ENCODE measurements around the gene PRR12. TPM values are rescaled to one million over a fixed set of nuclear protein-coding genes. Genes with fewer than 3 reads are reported as not detected.
"Not testable (repeated sequence)": the region's sequence is repeated elsewhere in the genome, so short reads cannot be mapped to it uniquely, and the experiment has no call there.

PRR12 gene
- polyA plus RNA-seq, 4 donors, result 2.4 to 18.4 (median 8.0) TPM

DNA sequence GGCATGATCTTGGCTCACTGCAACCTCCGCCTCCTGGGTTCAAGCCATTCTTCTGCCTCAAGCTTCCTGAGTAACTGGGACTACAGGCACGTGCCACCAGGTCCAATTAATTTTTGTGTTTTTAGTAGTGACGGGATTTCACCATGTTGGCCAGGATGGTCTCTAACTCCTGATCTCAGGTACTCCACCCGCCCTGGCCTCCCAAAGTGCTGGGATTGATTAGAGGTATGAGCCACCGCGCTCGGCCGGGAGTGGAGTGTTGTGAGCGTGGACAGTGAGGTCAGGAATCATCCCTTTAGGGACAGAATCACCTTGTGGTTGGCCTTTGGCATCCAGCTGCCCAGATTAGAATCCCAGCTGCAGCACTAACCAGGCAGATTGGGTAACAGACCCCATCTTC is 38.7 kb downstream of the PRR12 start:
- 91 to 95% (median 94%) methylated on average over 9 of the region's 9 CpGs for WGBS, 3 donors
- peaks cover 4 to 51% (median 16%) of the 10 kb centered on the region in 3 donors for H3K36me3 ChIP-seq (ENCODE audit: control insufficient read depth in 3 of 3, insufficient read depth in 2 of 3, low read depth in 1 of 3, low read length in 3 of 3)
- H3K27ac ChIP-seq (ENCODE audit: low read depth in 1 of 3, low read length in 2 of 3), result no peak overlapping the region
- no peak for FAIRE-seq
- H3K4me1 ChIP-seq (ENCODE audit: control insufficient read depth in 3 of 3, insufficient read depth in 2 of 3, low read depth in 1 of 3, low read length in 2 of 3), result peaks cover 0 to 10% (median 0%) of the 10 kb centered on the region in 3 donors
- H3K27me3 ChIP-seq (ENCODE audit: control insufficient read depth in 3 of 3, insufficient read depth in 3 of 3, low read length in 3 of 3), result no peaks in the 10 kb centered on the region
- no peak for DNase-seq
- H3K9me3 ChIP-seq (ENCODE audit: control insufficient read depth in 2 of 2, insufficient read depth in 1 of 2, low read depth in 1 of 2, low read length in 1 of 2), result no peaks in the 10 kb centered on the region
- no peak overlapping the region for H3K4me3 ChIP-seq (ENCODE audit: low read depth in 1 of 3, low read length in 3 of 3)

- H3K27ac ChIP-seq (ENCODE audit: low read depth in 1 of 3, low read length in 2 of 3), result peak overlapping the region in 1 of 3 donors; percentile 4
- H3K9me3 ChIP-seq (ENCODE audit: control insufficient read depth in 2 of 2, insufficient read depth in 1 of 2, low read depth in 1 of 2, low read length in 1 of 2), result no peaks in the 10 kb centered on the region
- DNase-seq, result peak in 1 of 2 donors; percentile 67
- no peak overlapping the region for H3K4me3 ChIP-seq (ENCODE audit: low read depth in 1 of 3, low read length in 3 of 3)
- no peak for FAIRE-seq
- peaks cover 0 to 16% (median 0%) of the 10 kb centered on the region in 3 donors for H3K4me1 ChIP-seq (ENCODE audit: control insufficient read depth in 3 of 3, insufficient read depth in 2 of 3, low read depth in 1 of 3, low read length in 2 of 3)
- peaks cover 0 to 7% (median 0%) of the 10 kb centered on the region in 3 donors for H3K27me3 ChIP-seq (ENCODE audit: control insufficient read depth in 3 of 3, insufficient read depth in 3 of 3, low read length in 3 of 3)
- H3K36me3 ChIP-seq (ENCODE audit: control insufficient read depth in 3 of 3, insufficient read depth in 2 of 3, low read depth in 1 of 3, low read length in 3 of 3), result peaks cover 2 to 46% (median 4%) of the 10 kb centered on the region in 3 donors
- 16 to 36% (median 30%) methylated on average over 8 to 9 of the region's 9 CpGs for WGBS, 3 donors
Measured at GRCh38 chr19:49631014-49631588, 40.1 kb downstream of the PRR12 start.

GRCh38 chr19:49631610-49632192 is 40.7 kb downstream of the PRR12 start:
- peaks cover 0 to 19% (median 0%) of the 10 kb centered on the region in 3 donors for H3K4me1 ChIP-seq (ENCODE audit: control insufficient read depth in 3 of 3, insufficient read depth in 2 of 3, low read depth in 1 of 3, low read length in 2 of 3)
- H3K4me3 ChIP-seq (ENCODE audit: low read depth in 1 of 3, low read length in 3 of 3), result no peak overlapping the region
- FAIRE-seq (no peak), DNase-seq (no peak)
- H3K36me3 ChIP-seq (ENCODE audit: control insufficient read depth in 3 of 3, insufficient read depth in 2 of 3, low read depth in 1 of 3, low read length in 3 of 3), result peaks cover 0 to 45% (median 1%) of the 10 kb centered on the region in 3 donors
- 69 to 82% (median 78%) methylated on average over 19 of the region's 19 CpGs for WGBS, 3 donors
- H3K27me3 ChIP-seq (ENCODE audit: control insufficient read depth in 3 of 3, insufficient read depth in 3 of 3, low read length in 3 of 3), result peaks cover 0 to 13% (median 0%) of the 10 kb centered on the region in 3 donors
- no peaks in the 10 kb centered on the region for H3K9me3 ChIP-seq (ENCODE audit: control insufficient read depth in 2 of 2, insufficient read depth in 1 of 2, low read depth in 1 of 2, low read length in 1 of 2)
- no peak overlapping the region for H3K27ac ChIP-seq (ENCODE audit: low read depth in 1 of 3, low read length in 2 of 3)

DNA sequence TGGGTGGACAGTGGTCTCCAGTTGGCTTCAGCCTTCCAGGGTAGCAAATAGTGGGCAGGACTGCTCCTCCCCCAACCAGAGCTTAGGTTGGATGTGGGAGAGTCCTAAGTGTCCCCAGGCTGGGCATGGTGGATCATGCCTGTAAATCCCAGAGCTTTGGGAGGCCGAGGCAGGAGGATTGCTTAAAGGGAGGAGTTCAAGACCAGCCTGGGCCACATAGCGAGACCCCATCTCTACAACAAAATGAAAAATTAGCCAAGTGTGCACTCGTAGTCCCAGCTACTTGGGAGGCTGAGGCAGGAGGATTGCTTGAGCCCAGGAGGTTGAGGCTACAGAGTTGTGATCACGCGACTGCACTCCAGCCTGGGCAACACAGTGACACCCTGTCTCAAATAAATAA is 41.6 kb downstream of the PRR12 start:
- Histone ChIP-seq H3K27ac (ENCODE audit: low read depth in 1 of 3, low read length in 2 of 3) (no peak overlapping the region), H3K4me3 (ENCODE audit: low read depth in 1 of 3, low read length in 3 of 3) (no peak overlapping the region), H3K36me3 (ENCODE audit: control insufficient read depth in 3 of 3, insufficient read depth in 2 of 3, low read depth in 1 of 3, low read length in 3 of 3) (peaks cover 0 to 36% (median 0%) of the 10 kb centered on the region in 3 donors), H3K9me3 (ENCODE audit: control insufficient read depth in 2 of 2, insufficient read depth in 1 of 2, low read depth in 1 of 2, low read length in 1 of 2) (no peaks in the 10 kb centered on the region), H3K27me3 (ENCODE audit: control insufficient read depth in 3 of 3, insufficient read depth in 3 of 3, low read length in 3 of 3) (peaks cover 0 to 17% (median 0%) of the 10 kb centered on the region in 3 donors), H3K4me1 (ENCODE audit: control insufficient read depth in 3 of 3, insufficient read depth in 2 of 3, low read depth in 1 of 3, low read length in 2 of 3) (peaks cover 0 to 24% (median under 1%) of the 10 kb centered on the region in 3 donors)
- FAIRE-seq, result no peak
- no peak for DNase-seq
- 84 to 93% (median 89%) methylated on average over 5 of the region's 5 CpGs for WGBS, 3 donors

GRCh38 chr19:49633273-49633672 is 42.3 kb downstream of the PRR12 start:
- not testable (repeated sequence) for H3K9me3 ChIP-seq (ENCODE audit: control insufficient read depth in 2 of 2, insufficient read depth in 1 of 2, low read depth in 1 of 2, low read length in 1 of 2); H3K4me3 ChIP-seq (ENCODE audit: low read depth in 1 of 3, low read length in 3 of 3); FAIRE-seq; DNase-seq; H3K27ac ChIP-seq (ENCODE audit: low read depth in 1 of 3, low read length in 2 of 3)
- Histone ChIP-seq H3K36me3 (ENCODE audit: control insufficient read depth in 3 of 3, insufficient read depth in 2 of 3, low read depth in 1 of 3, low read length in 3 of 3) (peaks cover 0 to 33% (median 0%) of the 10 kb centered on the region in 3 donors), H3K27me3 (ENCODE audit: control insufficient read depth in 3 of 3, insufficient read depth in 3 of 3, low read length in 3 of 3) (peaks cover 0 to 17% (median 0%) of the 10 kb centered on the region in 3 donors), H3K4me1 (ENCODE audit: control insufficient read depth in 3 of 3, insufficient read depth in 2 of 3, low read depth in 1 of 3, low read length in 2 of 3) (peaks cover 0 to 31% (median 6%) of the 10 kb centered on the region in 3 donors)
- 36 to 70% (median 60%) methylated on average over 9 of the region's 9 CpGs for WGBS, 3 donors

GRCh38 chr19:49635530-49636232 is 44.7 kb downstream of the PRR12 start:
- Histone ChIP-seq H3K36me3 (ENCODE audit: control insufficient read depth in 3 of 3, insufficient read depth in 2 of 3, low read depth in 1 of 3, low read length in 3 of 3) (peaks cover 0 to 13% (median 0%) of the 10 kb centered on the region in 3 donors), H3K27ac (ENCODE audit: low read depth in 1 of 3, low read length in 2 of 3) (peak overlapping the region in 2 of 3 donors; percentile 22 to 52), H3K27me3 (ENCODE audit: control insufficient read depth in 3 of 3, insufficient read depth in 3 of 3, low read length in 3 of 3) (peaks cover 0 to 17% (median 0%) of the 10 kb centered on the region in 3 donors), H3K4me1 (ENCODE audit: control insufficient read depth in 3 of 3, insufficient read depth in 2 of 3, low read depth in 1 of 3, low read length in 2 of 3) (peaks cover 0 to 44% (median 13%) of the 10 kb centered on the region in 3 donors), H3K9me3 (ENCODE audit: control insufficient read depth in 2 of 2, insufficient read depth in 1 of 2, low read depth in 1 of 2, low read length in 1 of 2) (no peaks in the 10 kb centered on the region), H3K4me3 (ENCODE audit: low read depth in 1 of 3, low read length in 3 of 3) (no peak overlapping the region)
- 46 to 53% (median 50%) methylated on average over 24 of the region's 24 CpGs for WGBS, 3 donors
- FAIRE-seq (no peak), DNase-seq (no peak)

- no peak for FAIRE-seq
Measured at GRCh38 chr19:49636233-49636932, 45.4 kb downstream of the PRR12 start.

More at GRCh38 chr19:49636233-49636932, 45.4 kb downstream of the PRR12 start:
- H3K4me3 ChIP-seq (ENCODE audit: low read depth in 1 of 3, low read length in 3 of 3), result no peak overlapping the region
- WGBS, 3 donors, result 76 to 79% (median 78%) methylated on average over 30 of the region's 30 CpGs
- H3K27ac ChIP-seq (ENCODE audit: low read depth in 1 of 3, low read length in 2 of 3), result peak overlapping the region in 2 of 3 donors; percentile 22 to 27
- no peak for DNase-seq
- H3K36me3 ChIP-seq (ENCODE audit: control insufficient read depth in 3 of 3, insufficient read depth in 2 of 3, low read depth in 1 of 3, low read length in 3 of 3), result peaks cover 0 to 13% (median 0%) of the 10 kb centered on the region in 3 donors
- peaks cover 0 to 17% (median 0%) of the 10 kb centered on the region in 3 donors for H3K27me3 ChIP-seq (ENCODE audit: control insufficient read depth in 3 of 3, insufficient read depth in 3 of 3, low read length in 3 of 3)
- no peaks in the 10 kb centered on the region for H3K9me3 ChIP-seq (ENCODE audit: control insufficient read depth in 2 of 2, insufficient read depth in 1 of 2, low read depth in 1 of 2, low read length in 1 of 2)
- H3K4me1 ChIP-seq (ENCODE audit: control insufficient read depth in 3 of 3, insufficient read depth in 2 of 3, low read depth in 1 of 3, low read length in 2 of 3), result peaks cover 0 to 44% (median 13%) of the 10 kb centered on the region in 3 donors
